HG03469 (cell line): ENCODE results near the gene PMP22.
"Not testable (repeated sequence)": the region's sequence is repeated elsewhere in the genome, so short reads cannot be mapped to it uniquely, and the experiment has no call there.

Source experiments
- ATAC-seq: cut with Tn5 transposase; IDR thresholded peaks from one replicate; pipeline ENCODE4 v1.9.1; 2021; ENCODE audit warnings: mild to moderate bottlenecking, moderate library complexity, moderate number of reproducible peaks; ENCODE audit not compliant: unreplicated experiment

Gene PMP22

GRCh38 chr17:15220785-15221184, 44.3 kb downstream of the PMP22 start:
- ATAC-seq = no peak

GRCh38 chr17:15216481-15216880, 48.6 kb downstream of the PMP22 start:
- ATAC-seq = no peak

GRCh38 chr17:15213381-15214087, 51.6 kb downstream of the PMP22 start:
- no peak for ATAC-seq

- ATAC-seq = no peak
Observed at GRCh38 chr17:15210247-15210646, 54.9 kb downstream of the PMP22 start.

GRCh38 chr17:15203062-15203461, 62.1 kb downstream of the PMP22 start:
- ATAC-seq = not testable (repeated sequence)

- ATAC-seq = not testable (repeated sequence)
Observed at GRCh38 chr17:15200574-15200973, 64.6 kb downstream of the PMP22 start.

- ATAC-seq = no peak
Observed at GRCh38 chr17:15197229-15197628, 67.9 kb downstream of the PMP22 start.

- ATAC-seq = no peak
Observed at GRCh38 chr17:15194859-15195277, 70.3 kb downstream of the PMP22 start.

- ATAC-seq = no peak
Observed at GRCh38 chr17:15185625-15185991, 79.5 kb downstream of the PMP22 start.

- no peak for ATAC-seq
Observed at GRCh38 chr17:15184872-15185624, 80.1 kb downstream of the PMP22 start.

- ATAC-seq = no peak
Observed at GRCh38 chr17:15181816-15182215, 83.3 kb downstream of the PMP22 start.

GRCh38 chr17:15181333-15181732, 83.8 kb downstream of the PMP22 start:
- ATAC-seq = no peak

GRCh38 chr17:15180121-15180561, 85.0 kb downstream of the PMP22 start:
- ATAC-seq = no peak
